Lower leg skin (tissue), 3 donors: Measurements from ENCODE around the gene FUT6.

Source experiments
- CTCF ChIP-seq, 3 donors: fragments of 450-650 bp; IDR thresholded peaks; one replicate each; pipeline ENCODE4 v1.5.1; 2016; ENCODE audit warnings: antibody characterized with exemption in 3 of 3, mild to moderate bottlenecking in 3 of 3, moderate library complexity in 2 of 3
- POLR2A ChIP-seq, 2 donors: fragments of 450-650 bp; IDR thresholded peaks; one replicate each; pipeline ENCODE4 v1.6.1; 2016 to 2017; ENCODE audit warnings: antibody characterized with exemption in 2 of 2, mild to moderate bottlenecking in 1 of 2, moderate library complexity in 1 of 2

GRCh38 chr19:5793188-5793587 is 46.3 kb downstream of the FUT6 start:
- TF ChIP-seq CTCF (IDR thresholded peaks at IDR 0.05): no peak
- no peak for TF ChIP-seq POLR2A (IDR thresholded peaks at IDR 0.05)
